KBM-7 (cell line): Measurements from ENCODE around the gene ZNF569.
"Not testable (repeated sequence)": the region's sequence is repeated elsewhere in the genome, so short reads cannot be mapped to it uniquely, and the experiment has no call there.

Experiments
- DNase-seq: peaks from one replicate; pipeline ENCODE4 v3.0.0-alpha.2; 2015
- in situ Hi-C: fragments of 300-500 bp; cut with MboI; formaldehyde crosslinking; loops from 2 replicates; pipeline ENCODE4 v1.14.3; 2020; ENCODE audit warnings: low sequenced_read_pairs, low pct_unique_long_range_greater_than_20kb, mixed read lengths

Gene ZNF569

GRCh38 chr19:37406140-37406846, 61.0 kb downstream of the ZNF569 start:
- in situ Hi-C loops, DNase-seq: not testable (repeated sequence)

GRCh38 chr19:37403403-37403802, 63.8 kb downstream of the ZNF569 start:
- no peak for DNase-seq
- in situ Hi-C loops, result no loop called here

DNA sequence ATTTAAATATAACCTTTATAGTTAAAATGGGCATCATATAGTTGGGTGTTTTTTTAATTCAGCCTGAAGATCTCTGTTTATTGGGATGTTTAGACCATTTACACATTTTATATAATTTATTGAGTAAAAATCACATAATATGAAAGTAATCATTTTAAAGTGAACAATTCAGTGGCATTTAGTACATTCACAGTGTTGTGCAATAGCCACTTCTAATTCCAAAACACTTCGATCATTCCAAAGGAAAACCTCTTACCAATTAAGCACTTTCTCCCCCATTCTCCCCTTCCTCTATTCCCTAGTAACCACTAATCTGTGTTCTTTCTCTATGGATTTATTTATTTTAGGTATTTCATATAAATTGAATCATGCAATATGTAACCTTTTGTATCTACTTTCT, 66.2 kb downstream of the ZNF569 start:
- in situ Hi-C loops, result no loop called here
- DNase-seq, result no peak

- in situ Hi-C loops, DNase-seq: not testable (repeated sequence)
Measured at GRCh38 chr19:37391399-37391798, 75.8 kb downstream of the ZNF569 start.

GRCh38 chr19:37389234-37389633, 78.0 kb downstream of the ZNF569 start:
- DNase-seq, result no peak

GRCh38 chr19:37370880-37371661, 96.2 kb downstream of the ZNF569 start, which contains the start of gene ZNF527:
Gene ZNF527 (plus strand): TSS chr19:37371099. CDS start chr19:37374199, 3,100 bp downstream.
- in situ Hi-C loops, result no loop called here
- DNase-seq, result peak; percentile 97

More at GRCh38 chr19:37389234-37389633, 78.0 kb downstream of the ZNF569 start:
- in situ Hi-C loops, result no loop called here

- DNase-seq, in situ Hi-C loops: not testable (repeated sequence)
Measured at GRCh38 chr19:37370386-37370879, 96.8 kb downstream of the ZNF569 start.

DNA sequence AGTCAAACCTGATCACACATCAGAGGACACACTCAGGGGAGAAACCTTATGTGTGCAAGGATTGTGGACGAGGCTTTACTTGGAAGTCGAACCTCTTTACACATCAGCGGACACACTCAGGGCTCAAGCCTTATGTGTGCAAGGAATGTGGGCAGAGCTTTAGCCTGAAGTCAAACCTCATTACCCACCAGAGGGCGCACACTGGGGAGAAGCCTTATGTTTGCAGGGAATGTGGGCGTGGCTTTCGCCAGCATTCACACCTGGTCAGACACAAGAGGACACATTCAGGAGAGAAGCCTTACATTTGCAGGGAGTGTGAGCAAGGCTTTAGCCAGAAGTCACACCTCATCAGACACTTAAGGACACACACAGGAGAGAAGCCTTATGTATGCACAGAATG, 104.5 kb downstream of the ZNF569 start:
- in situ Hi-C loops, result no loop called here

GRCh38 chr19:37361994-37362393, 105.2 kb downstream of the ZNF569 start:
- in situ Hi-C loops, result no loop called here
- no peak for DNase-seq

More for the DNA sequence above, 104.5 kb downstream of the ZNF569 start:
- DNase-seq, result peak; percentile 14
